ENCODE results near the gene ITPKA. TPM values are rescaled to one million over a fixed set of nuclear protein-coding genes. Genes with fewer than 3 reads are reported as not detected.

Gene ITPKA
- total and polyA plus RNA-seq, 2 of the 13 experiments (the other 11 are each of a cell fraction or from before 2014, with no cell fraction given), result 13.2 to 41.3 TPM

DNA sequence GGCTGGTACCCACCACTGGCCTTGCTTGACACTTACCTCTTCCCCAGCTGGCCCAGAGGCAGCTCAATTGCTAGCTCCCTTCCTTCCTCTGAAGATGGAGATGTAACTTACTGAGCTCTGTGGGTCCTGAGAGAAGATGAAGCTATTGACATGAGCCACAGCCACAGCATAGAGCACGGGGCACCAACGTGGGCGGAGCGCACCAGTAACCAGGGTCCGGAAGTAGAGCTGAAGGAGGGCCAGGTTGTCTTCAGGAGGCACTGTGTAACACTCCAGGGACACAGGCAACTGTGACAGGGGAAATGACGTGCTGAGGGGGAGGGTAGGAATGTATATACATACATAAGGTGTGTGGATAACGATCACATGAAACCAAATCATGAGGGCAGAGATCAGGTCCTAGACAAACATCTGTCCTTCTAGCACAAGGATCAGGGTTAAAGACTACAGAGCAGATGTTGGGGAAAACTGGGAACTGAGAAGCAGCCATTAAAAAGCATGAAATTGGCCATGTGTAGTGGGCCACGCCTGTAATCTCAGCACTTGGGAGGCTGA is 24.3 kb downstream of the ITPKA start (continued):
- TF ChIP-seq FOXA1 (IDR thresholded peaks at IDR 0.05) (no peak), FOXA1 (CRISPR knock-in tag; IDR thresholded peaks at IDR 0.05) (peak; percentile 6; the same call in 1 of the 2 replicates), ZNF549 (CRISPR knock-in tag; IDR thresholded peaks at IDR 0.05) (no peak), TAF15 (IDR thresholded peaks at IDR 0.05; ENCODE audit: low read depth, low read length, poor library complexity, severe bottlenecking) (no peak)
- TF ChIP-seq, protein P1, sequence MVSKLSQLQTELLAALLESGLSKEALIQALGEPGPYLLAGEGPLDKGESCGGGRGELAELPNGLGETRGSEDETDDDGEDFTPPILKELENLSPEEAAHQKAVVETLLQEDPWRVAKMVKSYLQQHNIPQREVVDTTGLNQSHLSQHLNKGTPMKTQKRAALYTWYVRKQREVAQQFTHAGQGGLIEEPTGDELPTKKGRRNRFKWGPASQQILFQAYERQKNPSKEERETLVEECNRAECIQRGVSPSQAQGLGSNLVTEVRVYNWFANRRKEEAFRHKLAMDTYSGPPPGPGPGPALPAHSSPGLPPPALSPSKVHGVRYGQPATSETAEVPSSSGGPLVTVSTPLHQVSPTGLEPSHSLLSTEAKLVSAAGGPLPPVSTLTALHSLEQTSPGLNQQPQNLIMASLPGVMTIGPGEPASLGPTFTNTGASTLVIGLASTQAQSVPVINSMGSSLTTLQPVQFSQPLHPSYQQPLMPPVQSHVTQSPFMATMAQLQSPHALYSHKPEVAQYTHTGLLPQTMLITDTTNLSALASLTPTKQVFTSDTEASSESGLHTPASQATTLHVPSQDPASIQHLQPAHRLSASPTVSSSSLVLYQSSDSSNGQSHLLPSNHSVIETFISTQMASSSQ (IDR thresholded peaks at IDR 0.05; ENCODE audit: low read depth), result no peak
- TF ChIP-seq, protein P1 (CRISPR knock-in tag; IDR thresholded peaks at IDR 0.05; ENCODE audit: borderline replicate concordance), result no peak
- TF ChIP-seq, protein P2, sequence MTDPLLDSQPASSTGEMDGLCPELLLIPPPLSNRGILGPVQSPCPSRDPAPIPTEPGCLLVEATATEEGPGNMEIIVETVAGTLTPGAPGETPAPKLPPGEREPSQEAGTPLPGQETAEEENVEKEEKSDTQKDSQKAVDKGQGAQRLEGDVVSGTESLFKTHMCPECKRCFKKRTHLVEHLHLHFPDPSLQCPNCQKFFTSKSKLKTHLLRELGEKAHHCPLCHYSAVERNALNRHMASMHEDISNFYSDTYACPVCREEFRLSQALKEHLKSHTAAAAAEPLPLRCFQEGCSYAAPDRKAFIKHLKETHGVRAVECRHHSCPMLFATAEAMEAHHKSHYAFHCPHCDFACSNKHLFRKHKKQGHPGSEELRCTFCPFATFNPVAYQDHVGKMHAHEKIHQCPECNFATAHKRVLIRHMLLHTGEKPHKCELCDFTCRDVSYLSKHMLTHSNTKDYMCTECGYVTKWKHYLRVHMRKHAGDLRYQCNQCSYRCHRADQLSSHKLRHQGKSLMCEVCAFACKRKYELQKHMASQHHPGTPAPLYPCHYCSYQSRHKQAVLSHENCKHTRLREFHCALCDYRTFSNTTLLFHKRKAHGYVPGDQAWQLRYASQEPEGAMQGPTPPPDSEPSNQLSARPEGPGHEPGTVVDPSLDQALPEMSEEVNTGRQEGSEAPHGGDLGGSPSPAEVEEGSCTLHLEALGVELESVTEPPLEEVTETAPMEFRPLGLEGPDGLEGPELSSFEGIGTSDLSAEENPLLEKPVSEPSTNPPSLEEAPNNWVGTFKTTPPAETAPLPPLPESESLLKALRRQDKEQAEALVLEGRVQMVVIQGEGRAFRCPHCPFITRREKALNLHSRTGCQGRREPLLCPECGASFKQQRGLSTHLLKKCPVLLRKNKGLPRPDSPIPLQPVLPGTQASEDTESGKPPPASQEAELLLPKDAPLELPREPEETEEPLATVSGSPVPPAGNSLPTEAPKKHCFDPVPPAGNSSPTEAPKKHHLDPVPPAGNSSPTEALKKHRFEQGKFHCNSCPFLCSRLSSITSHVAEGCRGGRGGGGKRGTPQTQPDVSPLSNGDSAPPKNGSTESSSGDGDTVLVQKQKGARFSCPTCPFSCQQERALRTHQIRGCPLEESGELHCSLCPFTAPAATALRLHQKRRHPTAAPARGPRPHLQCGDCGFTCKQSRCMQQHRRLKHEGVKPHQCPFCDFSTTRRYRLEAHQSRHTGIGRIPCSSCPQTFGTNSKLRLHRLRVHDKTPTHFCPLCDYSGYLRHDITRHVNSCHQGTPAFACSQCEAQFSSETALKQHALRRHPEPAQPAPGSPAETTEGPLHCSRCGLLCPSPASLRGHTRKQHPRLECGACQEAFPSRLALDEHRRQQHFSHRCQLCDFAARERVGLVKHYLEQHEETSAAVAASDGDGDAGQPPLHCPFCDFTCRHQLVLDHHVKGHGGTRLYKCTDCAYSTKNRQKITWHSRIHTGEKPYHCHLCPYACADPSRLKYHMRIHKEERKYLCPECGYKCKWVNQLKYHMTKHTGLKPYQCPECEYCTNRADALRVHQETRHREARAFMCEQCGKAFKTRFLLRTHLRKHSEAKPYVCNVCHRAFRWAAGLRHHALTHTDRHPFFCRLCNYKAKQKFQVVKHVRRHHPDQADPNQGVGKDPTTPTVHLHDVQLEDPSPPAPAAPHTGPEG (CRISPR knock-in tag; IDR thresholded peaks at IDR 0.05), result no peak
- TF ChIP-seq, protein P3, sequence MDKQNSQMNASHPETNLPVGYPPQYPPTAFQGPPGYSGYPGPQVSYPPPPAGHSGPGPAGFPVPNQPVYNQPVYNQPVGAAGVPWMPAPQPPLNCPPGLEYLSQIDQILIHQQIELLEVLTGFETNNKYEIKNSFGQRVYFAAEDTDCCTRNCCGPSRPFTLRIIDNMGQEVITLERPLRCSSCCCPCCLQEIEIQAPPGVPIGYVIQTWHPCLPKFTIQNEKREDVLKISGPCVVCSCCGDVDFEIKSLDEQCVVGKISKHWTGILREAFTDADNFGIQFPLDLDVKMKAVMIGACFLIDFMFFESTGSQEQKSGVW (CRISPR knock-in tag; IDR thresholded peaks at IDR 0.05; ENCODE audit: borderline replicate concordance), result no peak
- TF ChIP-seq, protein P4, sequence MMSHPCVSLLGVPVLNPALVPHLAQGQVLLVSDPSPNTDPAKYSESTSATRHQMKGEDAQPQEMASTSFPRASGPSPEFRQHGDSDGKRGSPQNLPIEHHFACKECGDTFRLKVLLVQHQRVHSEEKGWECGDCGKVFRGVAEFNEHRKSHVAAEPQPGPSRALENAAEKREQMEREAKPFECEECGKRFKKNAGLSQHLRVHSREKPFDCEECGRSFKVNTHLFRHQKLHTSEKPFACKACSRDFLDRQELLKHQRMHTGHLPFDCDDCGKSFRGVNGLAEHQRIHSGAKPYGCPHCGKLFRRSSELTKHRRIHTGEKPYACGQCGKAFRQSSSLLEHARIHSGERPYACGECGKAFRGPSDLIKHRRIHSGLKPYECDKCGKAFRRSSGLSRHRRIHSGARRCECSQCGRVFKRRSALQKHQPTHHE (CRISPR knock-in tag; IDR thresholded peaks at IDR 0.05; ENCODE audit: borderline replicate concordance), result no peak
- TF ChIP-seq, protein P5, sequence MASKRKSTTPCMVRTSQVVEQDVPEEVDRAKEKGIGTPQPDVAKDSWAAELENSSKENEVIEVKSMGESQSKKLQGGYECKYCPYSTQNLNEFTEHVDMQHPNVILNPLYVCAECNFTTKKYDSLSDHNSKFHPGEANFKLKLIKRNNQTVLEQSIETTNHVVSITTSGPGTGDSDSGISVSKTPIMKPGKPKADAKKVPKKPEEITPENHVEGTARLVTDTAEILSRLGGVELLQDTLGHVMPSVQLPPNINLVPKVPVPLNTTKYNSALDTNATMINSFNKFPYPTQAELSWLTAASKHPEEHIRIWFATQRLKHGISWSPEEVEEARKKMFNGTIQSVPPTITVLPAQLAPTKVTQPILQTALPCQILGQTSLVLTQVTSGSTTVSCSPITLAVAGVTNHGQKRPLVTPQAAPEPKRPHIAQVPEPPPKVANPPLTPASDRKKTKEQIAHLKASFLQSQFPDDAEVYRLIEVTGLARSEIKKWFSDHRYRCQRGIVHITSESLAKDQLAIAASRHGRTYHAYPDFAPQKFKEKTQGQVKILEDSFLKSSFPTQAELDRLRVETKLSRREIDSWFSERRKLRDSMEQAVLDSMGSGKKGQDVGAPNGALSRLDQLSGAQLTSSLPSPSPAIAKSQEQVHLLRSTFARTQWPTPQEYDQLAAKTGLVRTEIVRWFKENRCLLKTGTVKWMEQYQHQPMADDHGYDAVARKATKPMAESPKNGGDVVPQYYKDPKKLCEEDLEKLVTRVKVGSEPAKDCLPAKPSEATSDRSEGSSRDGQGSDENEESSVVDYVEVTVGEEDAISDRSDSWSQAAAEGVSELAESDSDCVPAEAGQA (IDR thresholded peaks at IDR 0.05; ENCODE audit: low read depth), result no peak
- TF ChIP-seq, protein P5 (CRISPR knock-in tag; IDR thresholded peaks at IDR 0.05; ENCODE audit: borderline replicate concordance), result no peak
